Kidney tubule cell (primary cell): ENCODE measurements around the gene RCAN2.

Source experiments
- DNase-seq: peaks from one replicate; pipeline ENCODE4 v3.0.0-alpha.2; 2018; ENCODE audit warnings: low spot score

The RCAN2 gene

GRCh38 chr6:46491201-46491627 is at the start of gene RCAN2:
RCAN2 (minus strand) TSS chr6:46491449.
- peak; percentile 74 for DNase-seq

DNA sequence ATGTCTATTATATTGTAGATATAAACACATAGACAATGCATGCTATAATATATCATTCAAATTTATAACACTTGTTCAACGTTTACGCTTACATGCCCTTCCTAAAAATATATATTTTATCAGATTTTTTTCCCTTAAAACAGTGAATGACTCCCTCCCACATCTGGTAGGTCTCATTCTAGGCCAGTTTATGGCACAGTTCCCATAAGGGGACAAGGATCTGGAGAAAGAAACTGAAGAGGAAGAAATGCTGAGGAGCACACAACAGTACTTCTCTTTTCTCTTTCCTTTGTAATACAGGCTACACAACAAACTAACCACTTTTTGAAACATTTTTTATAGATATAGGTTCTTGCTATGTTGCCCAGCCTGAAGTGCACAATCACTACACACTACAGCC is 48.6 kb upstream of the RCAN2 start:
- DNase-seq: no peak

GRCh38 chr6:46538800-46539480 is 47.7 kb upstream of the RCAN2 start:
- DNase-seq: no peak

GRCh38 chr6:46530896-46531295 is 39.6 kb upstream of the RCAN2 start:
- DNase-seq: peak; percentile 27

DNA sequence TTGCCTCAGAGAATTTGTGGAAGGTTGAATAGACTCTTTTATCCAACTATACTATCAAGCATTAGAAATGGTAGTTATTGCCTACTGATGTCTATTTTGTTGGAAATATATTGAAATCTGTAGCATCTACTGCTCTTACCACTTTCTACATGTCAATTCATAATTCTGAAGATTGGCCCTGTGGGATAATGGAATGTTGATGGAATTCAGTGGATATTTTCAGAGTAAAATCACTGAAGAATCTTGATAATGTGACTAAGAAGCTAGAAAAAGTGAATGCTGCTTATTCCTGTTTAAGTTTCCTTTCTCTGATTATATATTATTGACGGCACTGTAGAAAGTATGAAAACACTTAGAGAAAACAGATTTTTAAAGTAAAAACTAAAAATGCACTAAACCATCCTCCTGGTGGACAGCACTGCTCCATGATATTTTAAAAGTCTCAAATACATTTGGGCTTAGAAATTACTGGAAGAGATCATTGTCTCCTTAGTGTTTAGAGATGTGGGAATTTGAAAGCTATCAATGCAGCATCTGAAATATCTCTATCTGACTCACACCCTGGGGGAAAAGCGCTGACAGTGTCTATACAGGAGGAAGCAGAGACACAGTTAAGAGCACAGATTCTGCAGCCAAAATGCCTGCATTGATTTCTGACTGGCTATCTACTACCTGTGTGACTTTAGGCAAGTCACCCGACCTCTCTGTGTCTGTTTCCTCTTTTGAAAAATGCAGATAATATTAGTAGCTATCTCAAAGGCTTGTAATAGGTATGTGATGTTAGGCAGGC is 37.9 kb upstream of the RCAN2 start:
- no peak for DNase-seq

- no peak for DNase-seq
Measured at GRCh38 chr6:46526607-46527006, 35.4 kb upstream of the RCAN2 start.

DNA sequence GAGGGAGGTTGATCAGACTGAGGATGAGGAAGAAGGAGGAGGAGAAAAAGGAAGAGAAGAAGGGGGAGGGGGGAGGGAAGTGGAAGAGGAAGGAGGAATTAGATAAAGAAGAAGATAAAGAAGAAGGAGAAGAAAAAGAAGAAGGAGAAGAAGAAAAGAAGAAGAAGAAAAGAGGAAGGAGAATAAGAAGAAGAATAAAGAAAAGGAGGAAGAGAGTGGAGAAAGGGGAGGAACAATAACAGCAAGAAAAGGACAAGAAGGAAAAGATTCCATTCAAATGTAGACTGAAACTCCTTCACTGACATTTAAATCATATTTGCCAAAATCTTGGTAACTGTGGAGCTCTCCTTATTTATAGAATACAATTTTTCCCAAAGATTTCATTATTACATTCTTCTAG is 34.3 kb upstream of the RCAN2 start:
- DNase-seq: no peak

- DNase-seq: no peak
Measured at GRCh38 chr6:46521464-46521971, 30.3 kb upstream of the RCAN2 start.

DNA sequence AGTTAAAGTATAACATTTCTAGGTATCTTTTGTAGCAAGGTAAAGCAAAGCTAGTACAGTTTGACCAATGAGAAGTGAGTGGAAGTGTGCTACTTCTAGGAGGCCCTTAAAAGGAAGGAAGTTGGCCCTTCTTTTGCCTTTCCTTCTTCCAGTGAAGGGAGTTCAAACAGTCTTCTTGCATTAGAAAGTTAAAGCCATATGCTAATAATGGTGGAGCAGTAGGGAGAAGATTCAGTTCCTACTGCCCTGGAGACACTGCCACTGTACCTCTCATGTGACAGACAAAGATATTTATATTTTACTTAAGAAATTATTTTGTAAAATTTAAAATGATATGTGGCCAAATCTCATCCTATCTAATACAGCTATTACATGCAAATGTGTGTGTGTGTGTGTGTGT is 26.0 kb upstream of the RCAN2 start:
- no peak for DNase-seq

DNA sequence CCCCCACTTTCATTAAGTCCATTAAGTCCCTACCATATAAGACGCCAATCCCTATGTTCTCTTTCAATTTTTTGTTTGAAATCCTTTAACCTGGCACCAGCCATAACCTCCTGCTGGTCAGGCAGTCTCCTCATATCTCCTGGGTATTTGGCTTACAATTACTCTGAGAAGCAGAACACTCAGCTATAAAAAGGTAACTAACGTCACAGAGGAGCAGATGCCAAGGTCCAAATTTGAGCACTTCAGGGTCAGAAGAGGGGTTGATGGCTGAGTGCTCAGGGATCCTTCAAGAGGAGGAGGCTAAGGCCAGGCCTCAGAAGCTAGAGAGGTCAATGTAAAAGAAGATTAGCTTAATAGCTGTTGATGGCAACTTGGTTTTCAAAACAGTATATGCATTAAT is 22.3 kb upstream of the RCAN2 start:
- no peak for DNase-seq

- no peak for DNase-seq
Measured at GRCh38 chr6:46511320-46511719, 20.1 kb upstream of the RCAN2 start.

GRCh38 chr6:46510651-46511050 is 19.4 kb upstream of the RCAN2 start:
- no peak for DNase-seq

DNA sequence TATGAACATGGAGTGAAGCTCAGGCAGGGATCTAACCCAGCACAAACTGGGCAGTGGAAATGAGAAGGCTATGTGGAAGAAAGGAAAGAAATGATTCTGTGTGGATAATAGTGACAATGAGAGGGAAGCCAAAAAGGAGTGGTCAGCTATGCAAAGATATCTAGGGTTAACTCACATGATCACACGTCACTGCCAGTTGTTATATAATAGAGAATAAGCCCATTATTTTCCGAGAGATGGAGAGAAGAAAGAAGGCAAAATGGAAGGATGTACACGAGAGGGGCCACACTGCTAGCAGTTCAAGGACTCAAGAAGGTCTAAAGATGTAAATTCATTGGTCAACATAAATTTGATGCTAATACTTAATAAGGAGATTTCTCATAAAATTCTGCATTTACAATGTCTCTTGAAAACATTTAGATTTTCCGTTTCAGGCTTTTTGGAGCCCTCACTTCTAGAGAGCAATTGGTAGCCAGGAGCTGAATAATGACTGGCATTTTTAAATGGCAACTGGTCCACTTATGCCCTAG is 18.8 kb upstream of the RCAN2 start:
- DNase-seq: no peak

DNA sequence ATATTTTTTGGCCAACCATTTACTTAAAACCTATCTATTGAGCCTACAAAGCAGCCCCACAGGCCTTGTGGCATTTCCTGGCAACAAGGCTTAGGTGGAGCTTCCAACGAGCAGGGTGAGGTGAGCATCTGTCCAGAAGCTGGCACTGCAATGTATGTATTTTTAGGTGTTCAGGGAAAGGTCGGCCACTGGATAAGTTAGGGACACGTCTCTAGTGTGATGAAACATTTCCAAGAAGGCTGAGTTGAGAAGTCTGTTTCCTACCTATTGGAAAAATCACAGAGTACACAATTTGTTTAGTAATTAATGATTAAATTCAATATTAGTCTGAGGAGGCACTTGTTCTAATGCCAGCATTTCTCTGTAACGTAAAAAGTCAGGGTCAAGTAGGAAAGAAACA is 17.8 kb upstream of the RCAN2 start:
- DNase-seq: no peak

- peak; percentile 75 for DNase-seq
Measured at GRCh38 chr6:46507426-46507825, 16.2 kb upstream of the RCAN2 start.

GRCh38 chr6:46505693-46506512 is 14.7 kb upstream of the RCAN2 start:
- DNase-seq: no peak

DNA sequence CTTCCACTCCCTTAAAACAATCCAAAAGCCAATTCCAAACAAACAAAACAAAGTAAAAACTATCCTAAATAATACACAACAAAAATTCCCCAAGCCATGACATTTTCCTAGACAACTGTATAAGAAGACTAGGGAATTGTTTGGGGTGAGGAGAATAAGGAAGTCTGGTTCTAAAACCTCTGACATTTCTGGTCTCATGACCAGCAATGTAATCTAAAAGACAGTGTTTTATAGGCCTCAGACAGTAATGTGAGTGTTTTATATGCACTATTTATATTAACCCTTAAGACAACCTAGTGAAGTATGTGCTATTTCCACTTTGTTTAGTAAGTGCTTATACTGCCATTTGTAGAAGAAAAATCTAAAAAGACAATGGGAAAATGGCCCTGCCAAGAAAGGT is 13.0 kb upstream of the RCAN2 start:
- DNase-seq: no peak

DNA sequence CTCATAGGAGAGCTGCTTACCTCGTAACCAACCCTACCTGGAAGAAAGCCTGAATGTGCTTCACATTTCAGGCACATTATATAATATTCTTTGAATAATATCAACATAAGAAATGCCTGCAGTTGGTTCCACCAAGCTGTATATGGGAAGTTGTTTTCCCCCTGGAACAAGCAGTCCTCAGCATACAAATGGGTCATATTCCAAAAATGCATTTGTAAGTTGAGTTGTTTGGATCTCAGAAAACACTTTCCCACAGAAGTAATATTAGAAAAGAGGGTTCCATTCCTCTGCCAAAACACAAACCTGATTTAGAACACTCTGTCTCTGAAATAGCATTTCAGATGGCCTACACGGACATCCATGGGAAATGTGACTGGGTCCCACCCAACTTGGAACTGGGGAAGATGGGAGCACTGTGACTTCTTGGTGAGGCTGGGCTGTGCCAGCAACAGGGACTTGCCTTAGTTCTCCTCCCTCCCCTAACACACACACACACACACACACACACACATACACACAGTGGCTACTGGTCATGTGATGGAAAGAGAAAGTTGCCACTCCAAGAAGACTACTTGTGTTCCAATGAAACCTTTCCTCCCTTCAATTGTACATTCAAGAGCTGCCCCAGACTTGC is 11.4 kb upstream of the RCAN2 start:
- no peak for DNase-seq

DNA sequence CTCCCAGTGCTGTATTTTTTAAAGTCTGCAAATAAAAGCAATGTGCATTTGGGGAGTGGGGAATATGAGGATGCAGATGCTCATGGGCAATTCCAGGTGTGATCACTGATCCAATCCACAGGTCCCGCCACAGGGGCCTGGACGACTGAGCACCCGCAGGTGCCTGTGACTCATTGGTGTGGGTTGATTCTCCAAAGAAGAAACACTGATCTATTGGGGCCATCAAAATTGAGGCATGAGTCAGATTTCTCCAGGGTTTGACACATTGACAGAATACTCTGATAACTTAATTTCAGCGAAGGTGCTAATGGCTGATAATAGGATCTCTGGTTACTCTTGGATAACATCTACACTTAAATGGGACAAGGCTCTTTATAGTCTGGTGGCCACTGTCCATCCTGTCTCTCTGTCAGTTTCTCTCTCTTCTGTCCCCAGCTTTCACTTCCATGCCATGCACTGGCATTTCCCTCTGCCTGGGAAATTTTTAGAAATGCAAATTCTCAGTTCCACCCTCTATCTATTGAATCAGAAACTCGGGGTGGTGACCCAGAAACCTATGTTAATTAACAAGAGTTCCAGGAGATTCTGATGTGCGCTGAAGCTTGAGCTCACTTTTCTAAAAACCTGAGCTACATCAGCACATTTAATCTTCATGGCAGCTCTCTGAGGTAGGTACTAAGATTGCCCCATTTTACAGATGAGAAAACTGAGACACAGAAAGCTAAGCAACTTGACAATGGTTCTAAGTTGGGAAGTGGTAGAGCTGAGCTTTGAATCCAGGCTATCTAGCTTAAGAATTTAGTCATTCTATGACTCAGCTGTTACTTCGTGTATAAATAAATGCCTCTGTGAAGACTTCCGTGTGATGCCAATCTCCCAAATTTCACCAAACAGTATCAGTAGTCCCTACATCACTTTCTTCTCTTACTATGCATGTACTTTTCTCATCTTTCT is 10.2 kb upstream of the RCAN2 start:
- peak; percentile 34 for DNase-seq

DNA sequence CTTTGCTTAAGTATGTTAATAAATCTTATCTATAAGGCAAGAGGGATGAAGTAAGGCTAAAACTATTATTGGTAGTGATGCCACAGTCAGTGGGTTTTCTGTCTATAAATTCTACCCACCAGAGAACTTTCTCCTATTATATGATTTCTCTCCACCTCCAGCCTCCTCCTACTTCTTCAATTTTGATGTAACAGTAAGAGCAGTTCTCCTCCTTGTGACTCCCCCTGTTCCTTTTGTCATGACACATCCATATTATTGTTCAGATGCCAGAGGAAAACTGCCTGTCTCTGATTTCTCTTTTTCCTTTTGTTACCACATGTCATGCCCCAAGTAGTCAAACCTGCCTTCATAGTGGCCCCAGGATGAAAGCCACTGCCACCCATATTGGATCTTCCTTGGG is 9.1 kb upstream of the RCAN2 start:
- no peak for DNase-seq
